ENCODE data around the gene NTM.

DNA sequence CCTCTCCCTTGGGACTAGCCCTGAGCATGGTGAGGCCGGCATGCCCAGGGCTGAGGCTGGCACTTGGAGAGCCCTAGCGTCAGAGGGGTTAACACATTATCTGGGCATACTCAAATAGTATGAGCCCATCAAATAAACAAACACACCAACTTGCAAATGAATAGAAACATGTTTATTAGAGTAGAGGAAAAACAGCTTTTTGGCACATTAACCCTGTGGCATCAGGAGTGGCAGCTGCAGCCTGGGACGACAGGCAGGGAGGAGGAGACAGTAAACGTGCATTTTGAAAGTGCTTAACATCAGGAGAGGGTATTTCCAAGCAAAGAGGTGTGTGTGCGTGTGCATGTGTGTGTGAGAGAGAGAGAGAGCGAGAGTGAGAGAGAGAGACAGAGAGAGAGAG lies 684.9 kb downstream of the NTM start:
- TF ChIP-seq, protein P1, sequence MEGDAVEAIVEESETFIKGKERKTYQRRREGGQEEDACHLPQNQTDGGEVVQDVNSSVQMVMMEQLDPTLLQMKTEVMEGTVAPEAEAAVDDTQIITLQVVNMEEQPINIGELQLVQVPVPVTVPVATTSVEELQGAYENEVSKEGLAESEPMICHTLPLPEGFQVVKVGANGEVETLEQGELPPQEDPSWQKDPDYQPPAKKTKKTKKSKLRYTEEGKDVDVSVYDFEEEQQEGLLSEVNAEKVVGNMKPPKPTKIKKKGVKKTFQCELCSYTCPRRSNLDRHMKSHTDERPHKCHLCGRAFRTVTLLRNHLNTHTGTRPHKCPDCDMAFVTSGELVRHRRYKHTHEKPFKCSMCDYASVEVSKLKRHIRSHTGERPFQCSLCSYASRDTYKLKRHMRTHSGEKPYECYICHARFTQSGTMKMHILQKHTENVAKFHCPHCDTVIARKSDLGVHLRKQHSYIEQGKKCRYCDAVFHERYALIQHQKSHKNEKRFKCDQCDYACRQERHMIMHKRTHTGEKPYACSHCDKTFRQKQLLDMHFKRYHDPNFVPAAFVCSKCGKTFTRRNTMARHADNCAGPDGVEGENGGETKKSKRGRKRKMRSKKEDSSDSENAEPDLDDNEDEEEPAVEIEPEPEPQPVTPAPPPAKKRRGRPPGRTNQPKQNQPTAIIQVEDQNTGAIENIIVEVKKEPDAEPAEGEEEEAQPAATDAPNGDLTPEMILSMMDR (IDR thresholded peaks at IDR 0.05; ENCODE audit: low read length) = no peak
- TF ChIP-seq EZH2 (IDR thresholded peaks at IDR 0.05; ENCODE audit: borderline replicate concordance, low read length) = no peak

All from OCI-LY1 (cell line).